ENCODE results near the gene EXOC4.

EXOC4 gene

DNA sequence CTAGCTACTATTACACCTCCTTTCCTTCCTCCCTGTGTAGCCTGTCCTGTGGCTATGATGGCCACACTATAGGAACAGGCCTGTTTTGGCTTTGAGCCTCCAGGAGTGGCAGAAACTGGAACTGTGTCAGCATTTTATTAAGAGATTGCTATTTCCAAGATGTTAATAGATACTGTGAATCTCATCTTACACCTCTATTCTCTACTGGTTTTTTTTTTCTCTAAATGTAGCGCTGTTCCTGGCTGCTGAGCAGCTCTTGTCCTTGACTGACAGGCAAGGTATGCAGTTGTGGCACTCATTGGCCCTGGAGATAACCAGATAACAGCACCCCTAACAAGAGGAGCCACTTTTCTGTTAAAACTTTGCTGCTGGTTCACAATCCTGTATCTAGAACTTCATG, 119.5 kb downstream of the EXOC4 start:
- Histone ChIP-seq H3K4me3 (no peak overlapping the region), H3K27ac (no peak overlapping the region)
- DNase-seq (ENCODE audit: low spot score) = no peak
- TF ChIP-seq CTCF (IDR thresholded peaks at IDR 0.05) = no peak

DNA sequence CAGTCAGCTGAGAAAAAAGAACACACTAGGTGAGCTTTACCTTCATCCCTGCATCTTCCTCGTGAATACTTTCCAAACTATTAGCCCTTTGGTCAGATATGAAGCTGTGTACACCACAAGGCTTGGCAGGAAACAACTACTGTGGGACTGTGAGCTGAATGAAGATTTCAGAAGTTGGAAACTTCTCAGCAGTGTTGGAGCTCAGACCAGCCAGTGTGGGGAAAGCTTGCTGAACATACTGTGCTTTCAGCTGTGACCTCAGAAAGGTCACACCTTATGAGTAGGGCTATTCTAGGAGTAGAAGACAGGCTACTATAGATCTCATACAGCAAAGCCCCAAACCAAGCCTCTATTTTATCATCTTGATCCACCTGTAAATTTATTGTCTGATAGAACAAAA, 123.6 kb downstream of the EXOC4 start:
- DNase-seq (ENCODE audit: low spot score) = no peak
- H3K4me3 ChIP-seq = no peak overlapping the region
- TF ChIP-seq CTCF (IDR thresholded peaks at IDR 0.05) = no peak

DNA sequence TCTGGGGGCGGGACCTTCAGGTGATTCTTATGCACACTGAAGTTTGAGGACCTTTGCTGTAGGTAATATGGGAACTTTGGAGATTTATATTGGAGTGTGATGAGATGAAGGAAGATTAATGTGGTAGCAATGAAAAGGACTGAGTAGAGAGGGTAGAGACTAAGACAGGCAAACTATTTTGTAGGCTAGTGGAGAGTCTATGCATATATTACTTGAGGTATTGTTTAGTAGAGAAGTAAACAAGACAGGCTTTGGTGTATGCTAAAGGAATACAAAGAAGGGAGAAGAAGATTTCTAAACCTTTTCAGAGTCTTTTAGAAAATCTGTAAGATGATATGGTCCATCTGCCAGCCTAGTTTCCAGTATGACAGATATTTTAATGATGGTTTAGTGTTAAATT, 129.1 kb downstream of the EXOC4 start:
- DNase-seq (ENCODE audit: low spot score) = no peak

More for the DNA sequence above, 123.6 kb downstream of the EXOC4 start:
- no peak overlapping the region for H3K27ac ChIP-seq

DNA sequence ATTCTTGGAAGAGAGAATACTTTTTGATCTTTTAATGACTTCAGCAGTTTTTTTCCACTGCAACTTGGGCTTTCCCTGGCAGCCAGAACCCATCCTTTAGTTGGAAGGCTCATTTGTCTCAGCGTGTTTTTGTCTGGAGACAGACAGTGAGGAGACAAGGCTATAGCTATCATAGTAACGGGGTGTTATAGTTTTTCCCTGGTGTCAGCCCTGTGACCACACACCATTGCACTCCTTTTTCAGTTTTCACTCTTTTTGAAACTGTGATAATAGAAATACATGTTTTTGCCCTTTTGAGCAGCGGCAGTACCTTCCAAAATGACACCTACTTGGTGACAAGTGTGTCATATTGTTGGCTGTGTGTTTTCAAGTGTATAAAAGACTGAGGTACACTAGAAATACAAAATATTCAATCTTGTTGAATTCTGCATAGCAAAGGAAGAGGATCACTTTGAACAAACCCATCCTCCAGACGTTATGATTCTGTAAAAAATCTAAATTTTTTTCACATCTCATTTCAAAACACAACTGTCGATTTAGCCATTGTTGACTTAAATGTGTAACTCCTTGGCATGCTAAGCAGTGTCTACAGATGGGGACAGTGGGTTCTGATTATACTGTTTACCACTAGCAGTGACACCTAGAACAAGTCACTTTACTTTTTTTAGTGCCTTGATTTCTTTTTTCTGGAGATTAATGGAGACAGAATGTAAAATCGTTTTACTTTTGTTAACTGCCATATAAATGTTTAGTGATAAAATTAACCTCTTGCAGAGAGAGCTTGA, 130.1 kb downstream of the EXOC4 start:
- DNase-seq (ENCODE audit: low spot score) = no peak
- H3K27ac ChIP-seq = no peak overlapping the region
- TF ChIP-seq CTCF (IDR thresholded peaks at IDR 0.05) = no peak
- no peak overlapping the region for H3K4me3 ChIP-seq

More for the DNA sequence above, 129.1 kb downstream of the EXOC4 start:
- no peak for TF ChIP-seq CTCF (IDR thresholded peaks at IDR 0.05)
- no peak overlapping the region for H3K27ac ChIP-seq
- H3K4me3 ChIP-seq = no peak overlapping the region

DNA sequence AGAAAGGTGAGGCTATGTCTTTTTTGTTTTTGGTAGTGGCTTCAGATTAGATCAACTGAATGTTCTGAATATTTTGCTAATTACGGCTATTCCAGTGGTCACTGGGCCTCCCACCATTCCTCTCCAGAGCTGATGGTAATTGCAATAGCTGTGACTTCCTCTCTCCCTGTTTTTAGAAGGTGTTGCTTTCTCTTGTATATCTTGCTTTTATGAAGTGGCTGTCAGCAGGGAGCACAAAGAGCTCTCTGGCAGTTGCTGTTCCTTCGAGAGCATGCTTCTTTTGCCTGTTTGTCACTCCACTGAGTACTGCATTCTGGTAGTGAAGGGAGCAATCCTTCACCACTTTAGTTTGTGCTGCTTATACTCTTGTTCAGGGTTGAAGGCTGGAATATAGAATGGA, 133.3 kb downstream of the EXOC4 start:
- H3K27ac ChIP-seq = no peak overlapping the region
- no peak overlapping the region for H3K4me3 ChIP-seq
- TF ChIP-seq CTCF (IDR thresholded peaks at IDR 0.05) = no peak
- no peak for DNase-seq (ENCODE audit: low spot score)

- Histone ChIP-seq H3K27ac (no peak overlapping the region), H3K4me3 (no peak overlapping the region)
- TF ChIP-seq CTCF (IDR thresholded peaks at IDR 0.05) = no peak
- no peak for DNase-seq (ENCODE audit: low spot score)
Observed at GRCh38 chr7:133389727-133390126, 136.8 kb downstream of the EXOC4 start.

GRCh38 chr7:133391206-133391605, 138.3 kb downstream of the EXOC4 start:
- DNase-seq (ENCODE audit: low spot score) = no peak
- TF ChIP-seq CTCF (IDR thresholded peaks at IDR 0.05) = no peak
- Histone ChIP-seq H3K27ac (no peak overlapping the region), H3K4me3 (no peak overlapping the region)

Measured in coronary artery (tissue), 2 donors.